WERI-Rb-1 (cell line): ENCODE results near the gene CPA2.

ENCODE experiments used
- DNase-seq: peaks from one replicate; pipeline ENCODE4 v3.0.0-alpha.2; 2020
- H3K27ac ChIP-seq: fragments of 250-450 bp; sonication (Bioruptor Pico); 2 replicates; pipeline ENCODE4 v1.5.1; 2020; ENCODE audit warnings: mild to moderate bottlenecking, moderate library complexity
- H3K27me3 ChIP-seq: fragments of 250-450 bp; sonication (Bioruptor Pico); 2 replicates; pipeline ENCODE4 v1.5.1; 2021; ENCODE audit warnings: mild to moderate bottlenecking, low read depth, moderate library complexity; ENCODE audit not compliant: insufficient read depth, severe bottlenecking
- H3K36me3 ChIP-seq: fragments of 250-450 bp; sonication (Bioruptor Pico); 2 replicates; pipeline ENCODE4 v1.5.1; 2020; ENCODE audit warnings: mild to moderate bottlenecking, moderate library complexity
- H3K4me3 ChIP-seq: 2 replicates; pipeline ENCODE4 v1.5.1; 2011; ENCODE audit warnings: low read depth, mild to moderate bottlenecking, control low read depth, low read length
- H3K9me3 ChIP-seq: fragments of 250-450 bp; sonication (Bioruptor Pico); 2 replicates; pipeline ENCODE4 v1.5.1; 2021; ENCODE audit warnings: mild to moderate bottlenecking, moderate library complexity; ENCODE audit not compliant: severe bottlenecking
- TF ChIP-seq, protein P1 (sequence below): IDR thresholded peaks from 2 replicates; pipeline ENCODE4 v1.5.1; 2011; ENCODE audit warnings: low read depth, mild to moderate bottlenecking, control low read depth, inconsistent platforms, low read length

CPA2 gene

DNA sequence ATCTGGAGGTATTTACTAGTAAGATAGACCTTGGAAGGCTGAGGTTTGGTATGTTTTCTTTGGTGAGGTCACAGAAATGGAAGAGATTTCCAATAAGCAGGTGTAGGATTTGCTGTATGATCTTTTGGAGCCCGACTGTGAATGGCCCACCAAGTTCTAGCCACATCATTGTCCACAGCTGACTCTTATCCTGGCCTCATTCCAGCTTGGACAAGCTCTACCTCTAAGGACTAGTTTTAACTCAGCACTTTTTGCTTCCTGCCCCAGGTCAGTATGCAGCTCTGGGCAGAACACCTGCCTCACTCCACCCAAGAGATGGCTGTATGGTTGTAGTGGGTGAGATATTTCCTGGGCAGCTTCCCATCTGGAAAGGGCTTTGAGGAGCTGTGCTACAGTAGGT, 20.2 kb downstream of the CPA2 start:
- Histone ChIP-seq H3K4me3 (no peak overlapping the region), H3K27ac (no peak overlapping the region)
- DNase-seq = no peak

DNA sequence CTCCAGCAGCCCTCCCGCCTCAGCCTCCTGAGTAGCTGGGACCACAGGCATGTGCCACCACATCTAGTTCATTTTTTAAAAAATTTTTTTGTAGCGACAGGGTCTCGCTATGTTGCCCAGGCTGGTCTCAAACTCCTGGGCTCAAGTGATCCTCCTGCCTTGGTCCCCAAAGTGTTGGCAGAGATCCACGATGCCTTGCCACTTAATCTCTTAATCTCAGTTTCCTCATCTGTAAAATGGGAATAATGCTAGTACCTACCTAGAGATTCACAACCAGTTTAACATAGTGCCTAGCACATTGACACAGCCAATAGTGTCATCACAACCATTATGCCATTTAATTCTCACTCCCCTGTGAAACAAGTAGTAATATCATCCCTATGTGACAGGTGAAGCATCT, 21.5 kb downstream of the CPA2 start:
- no peak for DNase-seq
- Histone ChIP-seq H3K27me3 (no peaks in the 10 kb centered on the region), H3K4me3 (no peak overlapping the region), H3K36me3 (no peaks in the 10 kb centered on the region), H3K27ac (no peak overlapping the region), H3K9me3 (no peaks in the 10 kb centered on the region)
- TF ChIP-seq, protein P1, sequence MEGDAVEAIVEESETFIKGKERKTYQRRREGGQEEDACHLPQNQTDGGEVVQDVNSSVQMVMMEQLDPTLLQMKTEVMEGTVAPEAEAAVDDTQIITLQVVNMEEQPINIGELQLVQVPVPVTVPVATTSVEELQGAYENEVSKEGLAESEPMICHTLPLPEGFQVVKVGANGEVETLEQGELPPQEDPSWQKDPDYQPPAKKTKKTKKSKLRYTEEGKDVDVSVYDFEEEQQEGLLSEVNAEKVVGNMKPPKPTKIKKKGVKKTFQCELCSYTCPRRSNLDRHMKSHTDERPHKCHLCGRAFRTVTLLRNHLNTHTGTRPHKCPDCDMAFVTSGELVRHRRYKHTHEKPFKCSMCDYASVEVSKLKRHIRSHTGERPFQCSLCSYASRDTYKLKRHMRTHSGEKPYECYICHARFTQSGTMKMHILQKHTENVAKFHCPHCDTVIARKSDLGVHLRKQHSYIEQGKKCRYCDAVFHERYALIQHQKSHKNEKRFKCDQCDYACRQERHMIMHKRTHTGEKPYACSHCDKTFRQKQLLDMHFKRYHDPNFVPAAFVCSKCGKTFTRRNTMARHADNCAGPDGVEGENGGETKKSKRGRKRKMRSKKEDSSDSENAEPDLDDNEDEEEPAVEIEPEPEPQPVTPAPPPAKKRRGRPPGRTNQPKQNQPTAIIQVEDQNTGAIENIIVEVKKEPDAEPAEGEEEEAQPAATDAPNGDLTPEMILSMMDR = no peak

More for the DNA sequence above, 20.2 kb downstream of the CPA2 start:
- TF ChIP-seq, protein P1 = no peak
- H3K27me3 ChIP-seq = no peaks in the 10 kb centered on the region
- H3K9me3 ChIP-seq = no peaks in the 10 kb centered on the region
- H3K36me3 ChIP-seq = no peaks in the 10 kb centered on the region

- Histone ChIP-seq H3K4me3 (no peak overlapping the region), H3K9me3 (no peaks in the 10 kb centered on the region), H3K36me3 (no peaks in the 10 kb centered on the region), H3K27ac (no peak overlapping the region), H3K27me3 (no peaks in the 10 kb centered on the region)
- TF ChIP-seq, protein P1 = no peak
- no peak for DNase-seq
Measured at GRCh38 chr7:130288829-130289228, 22.2 kb downstream of the CPA2 start.

DNA sequence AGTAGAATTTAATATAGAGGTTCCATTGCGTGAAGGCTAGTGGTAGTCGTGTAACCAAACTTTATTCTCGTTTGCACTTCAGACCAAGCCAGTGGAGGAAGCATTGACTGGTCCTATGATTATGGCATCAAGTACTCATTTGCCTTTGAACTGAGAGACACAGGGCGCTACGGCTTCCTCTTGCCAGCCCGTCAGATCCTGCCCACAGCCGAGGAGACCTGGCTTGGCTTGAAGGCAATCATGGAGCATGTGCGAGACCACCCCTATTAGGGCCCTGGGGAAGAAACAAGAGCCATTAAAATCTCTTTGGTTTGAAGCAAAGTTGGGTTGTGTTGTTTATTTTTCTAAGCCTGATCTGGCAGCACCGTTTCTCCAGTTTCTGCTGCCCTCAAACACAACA, 22.8 kb downstream of the CPA2 start:
- Histone ChIP-seq H3K9me3 (no peaks in the 10 kb centered on the region), H3K27ac (no peak overlapping the region), H3K4me3 (no peak overlapping the region), H3K36me3 (no peaks in the 10 kb centered on the region), H3K27me3 (no peaks in the 10 kb centered on the region)
- DNase-seq = no peak
- TF ChIP-seq, protein P1 = no peak

DNA sequence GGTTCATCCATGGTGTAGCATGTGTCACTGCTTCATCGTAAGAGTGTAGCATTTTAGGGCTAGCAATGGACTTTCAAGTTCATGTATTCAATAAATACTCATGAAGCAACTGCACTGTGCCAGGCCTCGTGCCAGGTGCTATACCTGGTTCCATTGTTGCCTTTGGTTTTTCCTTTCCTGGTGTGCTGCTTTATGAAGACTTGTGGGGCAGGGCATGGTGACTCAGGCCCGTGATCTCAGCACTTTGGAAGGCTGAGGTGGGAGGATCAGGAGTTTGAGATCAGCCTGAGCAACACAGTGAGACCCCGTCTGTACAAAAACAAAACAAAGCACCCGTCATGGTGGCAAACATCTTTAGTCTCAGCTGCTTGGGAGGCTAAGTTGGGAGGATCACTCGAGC, 24.1 kb downstream of the CPA2 start:
- TF ChIP-seq, protein P1 = no peak
- Histone ChIP-seq H3K9me3 (no peaks in the 10 kb centered on the region), H3K36me3 (no peaks in the 10 kb centered on the region), H3K27me3 (no peaks in the 10 kb centered on the region), H3K27ac (no peak overlapping the region), H3K4me3 (no peak overlapping the region)
- DNase-seq = no peak

- no peak within 1 kb of the TSS for H3K4me3 ChIP-seq
- TF ChIP-seq, protein P1 = no peak
- no peak within 1 kb of the TSS for H3K27ac ChIP-seq
- no peaks in the 10 kb centered on the region for H3K27me3 ChIP-seq
- no peaks in the 10 kb centered on the region for H3K9me3 ChIP-seq
- H3K36me3 ChIP-seq = no peaks in the 10 kb centered on the region
- no peak for DNase-seq
Measured at GRCh38 chr7:130292682-130293257, 26.1 kb downstream of the CPA2 start, which contains the start of gene CPA4. Gene CPA4 (plus strand): TSS chr7:130293161. CDS start chr7:130293181, 20 bp downstream.
